ENCODE data around the gene EVL. TPM values are rescaled to one million over a fixed set of nuclear protein-coding genes. Genes with fewer than 3 reads are reported as not detected.

Gene EVL
- total and polyA plus RNA-seq, 4 donors: 54.5 to 99.9 (median 78.2) TPM

GRCh38 chr14:100058777-100059437, 6.3 kb upstream of the EVL start:
- Histone ChIP-seq H3K27me3 (ENCODE audit: control insufficient read depth in 3 of 3, insufficient read depth in 3 of 3, low read length in 2 of 3) (no peaks in the 10 kb centered on the region), H3K36me3 (ENCODE audit: control insufficient read depth in 4 of 4, insufficient read depth in 4 of 4, low read length in 4 of 4) (no peaks in the 10 kb centered on the region), H3K4me1 (ENCODE audit: control insufficient read depth in 5 of 5, insufficient read depth in 5 of 5, low read length in 5 of 5) (peaks cover 0 to 18% (median 8%) of the 10 kb centered on the region in 5 donors), H3K9ac (ENCODE audit: insufficient read depth in 1 of 2, low read length in 2 of 2) (no peak overlapping the region), H3K9me3 (ENCODE audit: control insufficient read depth in 4 of 4, insufficient read depth in 3 of 4, low read length in 3 of 4) (no peaks in the 10 kb centered on the region), H3K27ac (ENCODE audit: low read depth in 1 of 2, low read length in 1 of 2) (no peak overlapping the region), H3K4me3 (no peak overlapping the region)
- DNase-seq (no peak), ATAC-seq (ENCODE audit: insufficient read depth, low FRiP score) (no peak)
- WGBS, 2 donors: 82 to 87% methylated on average over 4 of the region's 4 CpGs
- TF ChIP-seq CTCF (IDR thresholded peaks at IDR 0.05; ENCODE audit: control extremely low read depth, extremely low read depth): no peak

- H3K27me3 ChIP-seq (ENCODE audit: control insufficient read depth in 3 of 3, insufficient read depth in 3 of 3, low read length in 2 of 3): no peaks in the 10 kb centered on the region
Observed at GRCh38 chr14:100059438-100059781, 5.8 kb upstream of the EVL start.

DNA sequence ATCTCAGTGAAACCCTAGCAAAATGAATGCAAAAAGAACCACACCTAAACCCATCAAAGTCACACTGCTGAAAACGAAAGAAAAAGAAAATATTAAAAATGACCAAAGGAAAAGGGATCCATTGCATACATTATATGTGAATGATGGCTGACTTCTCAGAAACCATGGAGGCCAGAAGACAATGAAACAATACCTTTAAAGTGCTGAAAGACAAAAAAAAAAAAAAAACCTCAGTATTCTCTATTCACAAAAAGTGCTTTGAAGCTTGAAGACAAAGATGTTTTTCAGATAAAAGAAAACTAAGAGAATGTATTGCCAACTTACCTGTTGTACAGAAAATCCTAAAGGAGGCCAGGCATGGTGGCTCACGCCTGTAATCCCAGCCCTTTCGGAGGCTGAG, 4.5 kb upstream of the EVL start:
- Histone ChIP-seq H3K4me1 (ENCODE audit: control insufficient read depth in 5 of 5, insufficient read depth in 5 of 5, low read length in 5 of 5) (peaks cover 5 to 23% (median 9%) of the 10 kb centered on the region in 5 donors), H3K9ac (ENCODE audit: insufficient read depth in 1 of 2, low read length in 2 of 2) (no peak overlapping the region), H3K27me3 (ENCODE audit: control insufficient read depth in 3 of 3, insufficient read depth in 3 of 3, low read length in 2 of 3) (no peaks in the 10 kb centered on the region), H3K4me3 (no peak overlapping the region), H3K27ac (ENCODE audit: low read depth in 1 of 2, low read length in 1 of 2) (no peak overlapping the region), H3K36me3 (ENCODE audit: control insufficient read depth in 4 of 4, insufficient read depth in 4 of 4, low read length in 4 of 4) (no peaks in the 10 kb centered on the region), H3K9me3 (ENCODE audit: control insufficient read depth in 4 of 4, insufficient read depth in 3 of 4, low read length in 3 of 4) (no peaks in the 10 kb centered on the region)
- ATAC-seq (ENCODE audit: insufficient read depth, low FRiP score) (no peak), DNase-seq (no peak)
- TF ChIP-seq CTCF (IDR thresholded peaks at IDR 0.05; ENCODE audit: control extremely low read depth, extremely low read depth): no peak
- 92 to 93% methylated on average over 3 of the region's 3 CpGs for WGBS, 2 donors

More at GRCh38 chr14:100059438-100059781, 5.8 kb upstream of the EVL start:
- Histone ChIP-seq H3K4me3 (no peak overlapping the region), H3K4me1 (ENCODE audit: control insufficient read depth in 5 of 5, insufficient read depth in 5 of 5, low read length in 5 of 5) (peaks cover 0 to 23% (median 8%) of the 10 kb centered on the region in 5 donors), H3K9ac (ENCODE audit: insufficient read depth in 1 of 2, low read length in 2 of 2) (no peak overlapping the region), H3K36me3 (ENCODE audit: control insufficient read depth in 4 of 4, insufficient read depth in 4 of 4, low read length in 4 of 4) (no peaks in the 10 kb centered on the region), H3K9me3 (ENCODE audit: control insufficient read depth in 4 of 4, insufficient read depth in 3 of 4, low read length in 3 of 4) (no peaks in the 10 kb centered on the region), H3K27ac (ENCODE audit: low read depth in 1 of 2, low read length in 1 of 2) (no peak overlapping the region)
- DNase-seq: peak in 1 of 3 donors; percentile 43
- 80 to 82% methylated on average over 3 of the region's 3 CpGs for WGBS, 2 donors
- TF ChIP-seq CTCF (IDR thresholded peaks at IDR 0.05; ENCODE audit: control extremely low read depth, extremely low read depth): no peak
- no peak for ATAC-seq (ENCODE audit: insufficient read depth, low FRiP score)

DNA sequence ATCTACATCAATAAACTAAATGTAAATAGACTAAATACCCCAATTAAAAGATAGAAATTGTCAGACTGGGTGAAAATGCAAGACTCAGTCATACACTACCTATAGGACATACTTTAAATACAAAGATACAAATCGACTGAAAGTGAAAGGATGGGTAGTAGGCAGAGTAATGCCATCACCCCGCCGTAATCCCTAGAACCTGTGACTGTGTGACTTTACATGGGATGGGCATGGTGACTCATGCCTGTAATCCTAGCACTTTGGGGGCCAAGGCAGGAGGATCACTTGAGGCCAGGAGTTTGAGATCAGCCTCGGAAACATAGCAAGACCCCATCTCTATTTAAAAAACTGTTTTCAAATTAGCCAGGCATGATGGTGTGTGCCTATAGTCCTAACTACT, 2.6 kb upstream of the EVL start:
- 86 to 90% methylated on average over 4 of the region's 4 CpGs for WGBS, 2 donors
- Histone ChIP-seq H3K36me3 (ENCODE audit: control insufficient read depth in 4 of 4, insufficient read depth in 4 of 4, low read length in 4 of 4) (no peaks in the 10 kb centered on the region), H3K9ac (ENCODE audit: insufficient read depth in 1 of 2, low read length in 2 of 2) (no peak overlapping the region), H3K27ac (ENCODE audit: low read depth in 1 of 2, low read length in 1 of 2) (no peak overlapping the region), H3K4me3 (no peak overlapping the region), H3K4me1 (ENCODE audit: control insufficient read depth in 5 of 5, insufficient read depth in 5 of 5, low read length in 5 of 5) (peaks cover 5 to 16% (median 9%) of the 10 kb centered on the region in 5 donors), H3K9me3 (ENCODE audit: control insufficient read depth in 4 of 4, insufficient read depth in 3 of 4, low read length in 3 of 4) (no peaks in the 10 kb centered on the region), H3K27me3 (ENCODE audit: control insufficient read depth in 3 of 3, insufficient read depth in 3 of 3, low read length in 2 of 3) (no peaks in the 10 kb centered on the region)
- ATAC-seq (ENCODE audit: insufficient read depth, low FRiP score) (no peak), DNase-seq (no peak)
- no peak for TF ChIP-seq CTCF (IDR thresholded peaks at IDR 0.05; ENCODE audit: control extremely low read depth, extremely low read depth)

Data from lung (tissue), 12 donors.